NCI-H2029 treated with DMSO at 0.1 percent for 48 hours (cell line): ENCODE measurements around the gene MACROD2.

Experiments
- DNase-seq: peaks from one replicate; lab custom pipeline; 2025; lab: John Stamatoyannopoulos, UW

Gene MACROD2

DNA sequence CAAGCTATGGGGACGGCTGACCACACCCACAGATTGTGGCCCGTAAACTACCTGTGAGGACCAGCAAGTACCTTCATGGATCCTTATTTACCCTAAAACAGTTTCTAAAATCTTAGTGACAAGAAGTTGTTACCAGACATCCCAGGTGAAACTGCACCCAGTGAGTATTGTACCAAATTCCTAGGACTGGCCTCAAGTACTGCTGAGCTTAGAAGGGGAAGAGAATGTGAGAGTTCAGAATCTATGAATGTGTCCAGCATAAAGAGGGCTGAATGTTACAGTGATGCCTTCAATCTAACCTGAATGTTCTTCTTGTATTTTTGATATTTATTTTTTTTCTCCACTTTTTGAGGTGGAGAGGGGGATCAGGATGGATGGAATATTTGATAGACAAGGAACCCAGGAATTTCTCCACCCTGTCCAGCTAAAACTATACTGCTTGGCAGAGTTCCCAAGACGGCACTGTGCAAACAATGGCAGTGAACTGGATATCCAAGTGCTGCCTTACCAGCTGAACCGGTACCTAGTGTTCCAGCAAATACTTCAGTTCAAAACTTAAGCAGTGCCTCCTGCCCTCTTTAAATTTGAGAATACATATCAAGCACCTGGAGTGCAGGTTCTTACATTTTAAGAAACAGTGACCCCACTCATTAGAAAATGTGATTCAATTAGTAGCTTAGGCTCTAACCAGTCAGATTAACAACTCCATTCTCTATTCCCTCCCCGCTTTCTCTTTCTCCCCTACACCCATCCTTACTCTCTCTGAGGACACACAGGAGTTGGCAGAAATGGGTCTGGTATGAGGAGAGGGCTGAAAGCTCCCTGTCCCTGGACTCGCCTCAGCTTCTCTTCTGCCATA is 769.4 kb downstream of the MACROD2 start:
- no peak for DNase-seq

DNA sequence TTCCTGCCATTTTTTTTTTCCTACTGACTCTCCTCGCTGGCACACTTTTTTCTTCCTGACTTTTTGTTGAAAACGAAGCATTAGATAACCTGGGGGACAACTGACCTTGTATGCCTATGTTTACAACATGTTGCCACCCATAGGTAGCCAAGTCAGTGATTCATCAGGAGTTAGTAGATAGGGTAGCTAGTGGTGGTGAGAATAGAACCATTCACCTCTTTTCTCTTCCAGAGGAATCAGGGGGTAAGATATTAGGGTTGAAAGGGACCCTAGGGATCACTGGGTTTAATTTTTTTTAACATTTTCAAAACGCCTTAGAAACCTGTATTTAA is 770.0 kb downstream of the MACROD2 start:
- no peak for DNase-seq

GRCh38 chr20:14773486-14773885 is 778.2 kb downstream of the MACROD2 start:
- DNase-seq, result no peak

- no peak for DNase-seq
These were observed 780.5 kb downstream of the MACROD2 start for GRCh38 chr20:14775778-14776177.

DNA sequence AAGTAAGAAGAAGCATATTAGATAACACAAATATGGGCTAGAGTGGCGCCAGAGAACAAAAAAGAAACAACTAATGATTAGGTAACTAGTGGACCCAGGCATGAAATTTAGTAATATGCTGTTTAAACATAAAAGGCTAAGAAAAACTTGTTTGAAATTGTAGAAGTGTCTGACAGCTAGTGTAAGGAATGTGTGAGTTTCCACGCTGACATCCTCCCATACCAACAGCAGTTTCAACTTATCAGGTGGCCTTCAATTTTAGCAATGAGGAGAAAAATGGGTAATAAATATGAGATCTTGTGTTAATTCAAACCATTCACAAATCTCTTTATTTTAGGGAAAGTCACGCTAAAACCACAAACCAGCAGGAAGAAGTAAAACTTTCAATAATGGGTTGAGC is 782.3 kb downstream of the MACROD2 start:
- DNase-seq, result no peak

DNA sequence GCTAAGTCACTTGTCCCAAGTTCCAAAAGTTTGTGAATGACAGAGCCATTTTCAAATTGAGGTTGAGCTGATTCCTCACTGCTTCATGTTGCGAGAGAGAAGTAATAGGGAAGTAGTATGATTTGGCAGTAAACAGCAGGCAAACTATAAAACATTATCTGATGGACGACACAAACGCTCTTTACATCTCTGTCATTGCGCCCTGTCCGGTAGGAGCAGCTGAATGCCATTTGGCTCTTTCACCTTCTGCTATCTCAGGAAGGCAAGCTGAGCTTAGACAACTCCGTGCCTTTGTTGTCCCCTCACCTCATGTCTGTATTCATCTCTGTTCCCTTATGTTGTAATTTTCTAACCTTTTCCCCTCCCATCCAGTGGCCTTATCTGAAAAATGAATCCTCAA is 782.8 kb downstream of the MACROD2 start:
- DNase-seq, result no peak

GRCh38 chr20:14778875-14779274 is 783.6 kb downstream of the MACROD2 start:
- no peak for DNase-seq

DNA sequence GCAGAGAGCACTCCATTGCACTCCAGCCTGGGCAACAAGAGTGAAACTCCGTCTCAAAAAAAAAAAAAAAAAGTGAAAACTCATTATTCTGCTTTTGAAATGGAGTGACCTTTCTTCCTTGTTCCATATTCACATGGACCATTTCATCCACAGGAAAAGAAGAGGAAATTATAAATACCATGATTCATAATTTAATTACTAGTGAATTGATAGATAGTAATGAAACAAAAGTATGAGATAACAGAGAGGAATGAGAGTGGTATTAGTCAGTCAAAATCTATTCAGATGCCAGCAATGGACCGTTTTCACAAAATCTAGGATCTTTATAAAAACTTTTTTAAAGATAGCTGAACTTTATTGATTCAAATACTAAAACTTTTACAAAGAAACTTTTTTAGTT is 785.2 kb downstream of the MACROD2 start:
- no peak for DNase-seq

GRCh38 chr20:14782731-14783130 is 787.4 kb downstream of the MACROD2 start:
- no peak for DNase-seq

GRCh38 chr20:14783766-14784165 is 788.5 kb downstream of the MACROD2 start:
- no peak for DNase-seq

DNA sequence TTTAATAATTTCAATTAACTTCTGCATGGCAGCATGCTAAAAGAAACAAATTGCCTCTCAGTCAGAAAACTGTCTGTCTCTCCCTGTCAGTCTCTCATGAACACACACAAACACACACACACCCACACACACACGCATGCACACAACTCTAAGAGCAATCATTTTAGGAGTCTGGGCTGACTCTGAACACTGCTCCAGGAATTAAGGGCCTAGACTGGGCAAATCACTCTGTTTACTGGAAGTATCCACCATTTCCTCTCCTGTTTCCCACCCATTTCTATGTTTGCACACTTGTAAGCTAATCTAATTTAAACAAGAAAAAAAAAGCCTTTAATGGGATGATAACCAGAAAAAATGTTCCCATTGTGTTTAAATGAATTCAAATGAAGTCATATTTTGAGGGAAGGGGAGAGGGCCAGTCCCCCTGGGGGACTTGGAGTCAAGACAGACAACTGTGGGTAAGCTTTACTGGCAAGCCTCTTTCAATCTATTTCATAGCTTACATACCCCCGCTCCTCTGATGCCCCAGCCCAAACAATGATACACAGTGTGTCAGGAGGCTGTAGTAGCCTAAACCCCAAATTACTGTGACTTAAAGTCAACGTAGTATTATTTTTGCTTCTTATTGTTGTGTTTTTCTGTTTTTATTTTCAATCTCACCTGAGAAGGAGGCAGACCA is 789.9 kb downstream of the MACROD2 start:
- DNase-seq, result peak; percentile 41

DNA sequence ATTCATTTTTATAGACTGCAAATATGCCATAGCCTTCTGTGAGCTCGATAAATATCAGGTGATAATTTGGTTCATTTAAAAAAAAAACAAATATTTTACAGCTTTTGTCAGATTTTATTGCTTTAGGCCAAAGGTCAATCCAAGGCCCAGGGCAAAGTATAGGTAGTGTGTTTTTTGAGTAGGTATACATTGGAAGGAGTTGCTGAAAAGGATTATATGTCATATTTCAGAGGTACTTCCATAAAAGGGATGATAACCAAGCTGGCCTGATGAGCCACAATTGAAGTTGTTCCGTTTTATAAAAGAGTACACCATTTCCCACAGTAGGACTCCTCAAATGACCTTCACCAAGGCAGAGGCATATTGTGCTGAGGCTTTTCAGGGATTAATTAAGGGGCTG is 794.9 kb downstream of the MACROD2 start:
- DNase-seq, result no peak

GRCh38 chr20:14790771-14791620 is 795.7 kb downstream of the MACROD2 start:
- no peak for DNase-seq

DNA sequence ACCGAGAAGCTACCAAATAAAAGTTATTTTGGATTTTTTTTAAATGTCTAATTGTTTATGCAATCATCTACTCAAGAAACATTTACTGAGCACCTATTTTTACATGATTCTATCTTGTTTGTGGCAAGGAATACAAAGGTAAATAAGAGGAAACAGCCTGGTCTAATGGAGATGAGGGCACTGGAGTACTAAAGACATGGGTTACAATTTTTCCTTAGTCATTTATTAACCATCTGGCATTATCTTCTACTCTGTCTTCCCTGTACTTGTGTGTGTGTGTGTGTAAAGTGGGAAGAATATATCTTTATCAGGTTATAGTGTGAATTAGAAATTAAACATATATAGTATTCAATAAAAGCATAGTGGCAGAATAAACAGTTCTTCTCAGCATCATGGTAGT is 797.6 kb downstream of the MACROD2 start:
- no peak for DNase-seq

DNA sequence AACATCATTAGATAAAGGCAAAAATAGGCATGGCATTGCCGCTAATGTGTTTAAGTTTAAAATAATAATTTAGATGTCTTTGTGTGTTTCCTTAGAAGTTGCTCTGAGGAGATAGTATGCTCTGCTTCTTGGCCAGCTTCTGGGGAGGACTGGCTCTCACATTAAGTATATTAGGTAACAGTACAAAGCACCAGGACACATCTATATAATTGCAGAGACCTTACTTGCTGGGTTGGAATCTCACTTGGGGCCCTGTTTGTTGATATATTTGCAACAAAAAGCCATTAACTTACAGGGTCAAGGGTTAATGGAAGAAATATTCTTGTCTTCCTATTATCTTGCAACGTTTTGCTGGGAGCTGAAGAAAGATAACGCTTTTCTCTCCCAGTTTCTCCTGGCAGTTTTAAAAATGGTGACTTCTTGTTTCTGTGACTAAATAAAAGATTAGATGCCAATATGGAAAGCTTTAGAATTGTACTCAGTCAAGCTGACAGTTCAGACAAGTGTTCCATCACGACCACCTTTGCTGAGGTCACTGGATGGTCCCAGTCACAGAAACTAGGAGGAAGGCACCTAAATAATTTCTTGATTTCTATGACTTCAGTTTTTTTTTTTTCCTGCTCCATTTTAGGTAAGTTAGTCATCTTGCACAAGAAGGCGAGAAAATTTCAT is 804.4 kb downstream of the MACROD2 start:
- DNase-seq, result no peak

GRCh38 chr20:14800707-14801425 is 805.5 kb downstream of the MACROD2 start:
- DNase-seq, result no peak

DNA sequence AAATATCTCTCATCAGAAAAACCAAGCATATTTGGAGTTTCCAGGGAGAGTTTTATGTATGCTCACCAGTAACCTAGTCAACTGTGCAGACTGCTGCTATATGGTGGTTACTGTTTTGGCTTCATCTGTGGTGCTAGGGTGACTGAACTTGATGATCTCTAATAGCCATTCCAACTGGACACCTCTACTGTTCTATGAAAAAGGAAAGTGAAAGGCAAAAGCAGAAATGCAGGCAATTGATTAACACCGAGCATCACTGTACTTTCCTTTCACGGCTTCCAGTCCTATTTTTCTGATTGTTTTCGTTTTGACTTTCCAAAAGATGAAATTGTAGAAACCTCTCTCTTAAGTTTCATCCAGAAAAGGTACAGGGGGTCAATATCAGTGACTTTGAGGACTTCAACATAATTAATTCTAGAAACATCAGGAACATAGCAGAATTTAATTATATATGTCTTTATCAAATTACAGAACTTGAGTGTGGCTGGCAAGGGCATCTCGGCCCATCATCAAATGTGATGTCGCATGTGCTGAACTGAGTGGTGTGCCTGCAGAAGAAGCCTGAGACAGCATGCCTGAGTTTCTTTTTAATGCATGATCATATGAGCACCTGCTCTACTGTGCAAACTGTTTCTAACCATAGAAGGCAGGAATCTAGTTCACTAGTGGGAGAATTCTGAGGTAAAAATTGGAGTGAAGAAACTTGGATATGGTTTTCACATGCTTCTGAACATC is 806.4 kb downstream of the MACROD2 start:
- no peak for DNase-seq

GRCh38 chr20:14807224-14807623 is 811.9 kb downstream of the MACROD2 start:
- no peak for DNase-seq

GRCh38 chr20:14815340-14815739 is 820.0 kb downstream of the MACROD2 start:
- no peak for DNase-seq

DNA sequence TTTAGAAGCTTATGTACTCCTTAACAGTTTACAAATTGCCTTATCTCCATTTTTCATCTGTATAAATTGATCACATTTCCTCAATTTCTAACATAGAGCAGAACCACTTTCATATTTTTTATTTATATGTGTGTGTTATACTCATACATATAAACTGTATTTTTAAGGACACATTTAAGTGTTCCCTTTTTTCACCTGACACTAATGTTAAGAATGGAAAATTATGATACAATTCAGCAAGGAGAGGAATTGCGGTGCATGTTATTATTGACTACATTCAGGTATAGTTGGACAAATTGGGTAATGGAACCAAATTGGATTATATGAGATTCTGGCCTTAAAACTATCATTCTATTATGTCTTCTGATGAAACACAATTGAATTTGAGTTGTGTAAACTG is 821.2 kb downstream of the MACROD2 start:
- DNase-seq, result no peak

- no peak for DNase-seq
These were observed 821.8 kb downstream of the MACROD2 start for GRCh38 chr20:14817101-14817500.
